Astrocyte of the cerebellum (primary cell): Measurements from ENCODE around the gene C1orf174.

Experiments
- DNase-seq: peaks from one replicate; pipeline ENCODE4 v3.0.0-alpha.2; 2011; ENCODE audit warnings: low read depth
- H3K4me3 ChIP-seq: 2 replicates; pipeline ENCODE4 v1.5.1; 2011; ENCODE audit warnings: mild to moderate bottlenecking, low read depth, low read length, moderate library complexity
- in situ Hi-C: cut with HindIII; loops from 2 replicates; pipeline ENCODE4 v1.10.0; 2017; ENCODE audit warnings: low sequenced_read_pairs
- TF ChIP-seq, protein P1 (sequence below): IDR thresholded peaks from 2 replicates; pipeline ENCODE4 v1.5.1; 2012; ENCODE audit warnings: low read length, low read depth, moderate library complexity, mild to moderate bottlenecking; ENCODE audit errors: missing control alignments

The C1orf174 gene

GRCh38 chr1:3931007-3931912, 31.2 kb upstream of the C1orf174 start:
- no peak overlapping the region for H3K4me3 ChIP-seq
- in situ Hi-C loops: no loop called here
- DNase-seq: no peak
- TF ChIP-seq, protein P1, sequence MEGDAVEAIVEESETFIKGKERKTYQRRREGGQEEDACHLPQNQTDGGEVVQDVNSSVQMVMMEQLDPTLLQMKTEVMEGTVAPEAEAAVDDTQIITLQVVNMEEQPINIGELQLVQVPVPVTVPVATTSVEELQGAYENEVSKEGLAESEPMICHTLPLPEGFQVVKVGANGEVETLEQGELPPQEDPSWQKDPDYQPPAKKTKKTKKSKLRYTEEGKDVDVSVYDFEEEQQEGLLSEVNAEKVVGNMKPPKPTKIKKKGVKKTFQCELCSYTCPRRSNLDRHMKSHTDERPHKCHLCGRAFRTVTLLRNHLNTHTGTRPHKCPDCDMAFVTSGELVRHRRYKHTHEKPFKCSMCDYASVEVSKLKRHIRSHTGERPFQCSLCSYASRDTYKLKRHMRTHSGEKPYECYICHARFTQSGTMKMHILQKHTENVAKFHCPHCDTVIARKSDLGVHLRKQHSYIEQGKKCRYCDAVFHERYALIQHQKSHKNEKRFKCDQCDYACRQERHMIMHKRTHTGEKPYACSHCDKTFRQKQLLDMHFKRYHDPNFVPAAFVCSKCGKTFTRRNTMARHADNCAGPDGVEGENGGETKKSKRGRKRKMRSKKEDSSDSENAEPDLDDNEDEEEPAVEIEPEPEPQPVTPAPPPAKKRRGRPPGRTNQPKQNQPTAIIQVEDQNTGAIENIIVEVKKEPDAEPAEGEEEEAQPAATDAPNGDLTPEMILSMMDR: no peak

GRCh38 chr1:3930301-3931006, 30.4 kb upstream of the C1orf174 start:
- in situ Hi-C loops: no loop called here
- no peak for DNase-seq
- no peak overlapping the region for H3K4me3 ChIP-seq
- TF ChIP-seq, protein P1: no peak

GRCh38 chr1:3929126-3929525, 29.1 kb upstream of the C1orf174 start:
- in situ Hi-C loops: no loop called here
- TF ChIP-seq, protein P1: no peak
- H3K4me3 ChIP-seq: no peak overlapping the region
- DNase-seq: no peak

- TF ChIP-seq, protein P1: no peak
- H3K4me3 ChIP-seq: no peak overlapping the region
- no peak for DNase-seq
- in situ Hi-C loops: no loop called here
Observed at GRCh38 chr1:3928586-3928985, 28.5 kb upstream of the C1orf174 start.

DNA sequence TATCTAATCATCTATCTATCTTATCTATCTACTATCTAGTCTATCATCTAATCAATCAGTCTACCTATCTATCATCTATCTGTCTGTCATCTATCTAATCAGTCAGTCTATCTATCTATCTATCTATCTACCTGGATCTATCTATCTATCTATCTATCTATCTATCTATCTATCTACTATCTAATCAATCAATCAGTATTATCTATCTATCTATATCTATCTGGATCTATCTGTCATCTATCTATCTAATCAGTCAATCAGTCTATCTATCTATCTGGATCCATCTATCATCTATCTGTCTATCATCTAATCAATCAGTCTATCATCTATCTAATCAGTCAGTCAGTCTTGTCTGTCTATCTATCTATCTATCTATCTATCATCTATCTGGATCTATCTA, 26.9 kb upstream of the C1orf174 start:
- in situ Hi-C loops: no loop called here
- H3K4me3 ChIP-seq: no peak overlapping the region
- TF ChIP-seq, protein P1: no peak
- no peak for DNase-seq

DNA sequence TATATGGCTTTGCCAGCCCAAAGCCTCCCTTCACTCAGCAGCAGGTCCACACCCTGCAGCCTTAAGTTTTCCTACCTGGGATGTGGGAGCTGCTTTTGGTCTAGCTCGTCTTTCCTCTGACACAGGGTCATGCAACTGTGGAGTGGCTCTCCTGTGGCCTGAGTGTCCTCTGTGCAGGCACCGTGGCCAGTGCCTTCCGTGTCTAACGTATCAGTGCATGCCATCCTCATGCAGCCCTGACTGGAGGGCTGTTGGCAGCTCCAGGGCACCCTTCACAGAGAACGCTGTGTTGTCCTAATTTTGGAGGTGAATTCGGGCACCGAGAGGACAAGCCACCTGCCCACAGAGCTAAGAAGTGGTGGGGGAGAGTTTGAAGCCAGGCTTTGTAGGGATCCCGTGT, 25.7 kb upstream of the C1orf174 start:
- TF ChIP-seq, protein P1: no peak
- in situ Hi-C loops: no loop called here
- DNase-seq: no peak
- H3K4me3 ChIP-seq: no peak overlapping the region
